GM12878 (cell line): ENCODE results near the gene MATN4.

Experiments used
- CTCF ChIP-seq, 3 experiments: IDR thresholded peaks in 2 of 3; conservative IDR thresholded peaks in 1 of 3; 2 replicates each; pipeline ENCODE4 v1.5.1; 2011; ENCODE audit warnings: low read depth in 3 of 3, low read length in 3 of 3, mild to moderate bottlenecking in 3 of 3, control low read depth in 2 of 3, moderate library complexity in 2 of 3, inconsistent platforms in 1 of 3, mixed read lengths in 1 of 3; ENCODE audit not compliant: control insufficient read depth in 2 of 3, insufficient read depth in 1 of 3; ENCODE audit errors: extremely low read depth in 1 of 3
- DPF2 ChIP-seq: fragments of 450-650 bp; IDR thresholded peaks from 2 replicates; pipeline ENCODE4 v1.6.1; 2017; ENCODE audit warnings: mild to moderate bottlenecking
- EP300 ChIP-seq, 2 experiments: fragments of 150-350 bp in 1 of 2; IDR thresholded peaks; 2 replicates each; pipeline ENCODE4 v1.6.1; 2011 to 2012; ENCODE audit warnings: low read depth in 2 of 2, low read length in 2 of 2, borderline replicate concordance in 1 of 2, improper control_type of control experiment in 1 of 2, inconsistent platforms in 1 of 2; ENCODE audit not compliant: control insufficient read depth in 1 of 2
- EZH2 ChIP-seq: IDR thresholded peaks from 2 replicates; pipeline ENCODE4 v1.6.1; 2012; ENCODE audit warnings: low read depth, mild to moderate bottlenecking, control low read depth, inconsistent platforms, low read length, borderline replicate concordance; ENCODE audit not compliant: control insufficient read depth
- KDM1A ChIP-seq: fragments of 200-600 bp; sonication (generic); IDR thresholded peaks from 2 replicates; pipeline ENCODE4 v1.6.1; 2016; ENCODE audit warnings: borderline replicate concordance
- MYC ChIP-seq: IDR thresholded peaks from 2 replicates; pipeline ENCODE4 v1.6.1; 2011; ENCODE audit warnings: mild to moderate bottlenecking, low read length, moderate library complexity, inconsistent platforms; ENCODE audit not compliant: insufficient read depth, insufficient replicate concordance, insufficient read length, severe bottlenecking
- POLR2A ChIP-seq: IDR thresholded peaks from 2 replicates; pipeline ENCODE4 v1.6.1; 2011; ENCODE audit warnings: low read depth, mild to moderate bottlenecking, low read length
- SP1 ChIP-seq: IDR thresholded peaks from one replicate; pipeline ENCODE4 v1.6.1; 2011; ENCODE audit warnings: low read depth, low read length
- SUPT20H ChIP-seq: IDR thresholded peaks from 2 replicates; pipeline ENCODE4 v1.6.1; 2011; ENCODE audit warnings: low read depth, mild to moderate bottlenecking, low read length, moderate library complexity, borderline replicate concordance; ENCODE audit not compliant: control insufficient read depth
- ZNF274 ChIP-seq: IDR thresholded peaks from one replicate; pipeline ENCODE4 v1.8.0; 2011; ENCODE audit not compliant: insufficient read length, insufficient read depth
- TF ChIP-seq, protein P1 (sequence below): fragments of 150-350 bp; IDR thresholded peaks from 2 replicates; pipeline ENCODE4 v1.6.1; 2014; ENCODE audit warnings: mild to moderate bottlenecking, low read depth, low read length
- TF ChIP-seq, protein P2 (sequence below): IDR thresholded peaks from 2 replicates; pipeline ENCODE4 v1.6.1; 2012; ENCODE audit warnings: mild to moderate bottlenecking, low read depth, low read length

GRCh38 chr20:45344168-45344860 lies 36.2 kb upstream of the MATN4 start:
- TF ChIP-seq POLR2A: no peak
- TF ChIP-seq KDM1A: no peak
- TF ChIP-seq EP300 (IDR thresholded peaks at IDR 0.05; ENCODE audit: borderline replicate concordance in 1 of 2, control insufficient read depth in 1 of 2, low read depth in 2 of 2, low read length in 2 of 2): no peak
- no peak for TF ChIP-seq SP1
- no peak for TF ChIP-seq CTCF (IDR thresholded peaks at IDR 0.05 in 2 of 3, conservative IDR thresholded peaks at IDR 0.05 in 1 of 3; ENCODE audit: control insufficient read depth in 2 of 3, extremely low read depth in 1 of 3, insufficient read depth in 1 of 3, low read depth in 3 of 3, low read length in 3 of 3)
- TF ChIP-seq, protein P1, sequence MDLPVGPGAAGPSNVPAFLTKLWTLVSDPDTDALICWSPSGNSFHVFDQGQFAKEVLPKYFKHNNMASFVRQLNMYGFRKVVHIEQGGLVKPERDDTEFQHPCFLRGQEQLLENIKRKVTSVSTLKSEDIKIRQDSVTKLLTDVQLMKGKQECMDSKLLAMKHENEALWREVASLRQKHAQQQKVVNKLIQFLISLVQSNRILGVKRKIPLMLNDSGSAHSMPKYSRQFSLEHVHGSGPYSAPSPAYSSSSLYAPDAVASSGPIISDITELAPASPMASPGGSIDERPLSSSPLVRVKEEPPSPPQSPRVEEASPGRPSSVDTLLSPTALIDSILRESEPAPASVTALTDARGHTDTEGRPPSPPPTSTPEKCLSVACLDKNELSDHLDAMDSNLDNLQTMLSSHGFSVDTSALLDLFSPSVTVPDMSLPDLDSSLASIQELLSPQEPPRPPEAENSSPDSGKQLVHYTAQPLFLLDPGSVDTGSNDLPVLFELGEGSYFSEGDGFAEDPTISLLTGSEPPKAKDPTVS: no peak
- TF ChIP-seq DPF2: no peak
- TF ChIP-seq EZH2: no peak
- TF ChIP-seq, protein P2, sequence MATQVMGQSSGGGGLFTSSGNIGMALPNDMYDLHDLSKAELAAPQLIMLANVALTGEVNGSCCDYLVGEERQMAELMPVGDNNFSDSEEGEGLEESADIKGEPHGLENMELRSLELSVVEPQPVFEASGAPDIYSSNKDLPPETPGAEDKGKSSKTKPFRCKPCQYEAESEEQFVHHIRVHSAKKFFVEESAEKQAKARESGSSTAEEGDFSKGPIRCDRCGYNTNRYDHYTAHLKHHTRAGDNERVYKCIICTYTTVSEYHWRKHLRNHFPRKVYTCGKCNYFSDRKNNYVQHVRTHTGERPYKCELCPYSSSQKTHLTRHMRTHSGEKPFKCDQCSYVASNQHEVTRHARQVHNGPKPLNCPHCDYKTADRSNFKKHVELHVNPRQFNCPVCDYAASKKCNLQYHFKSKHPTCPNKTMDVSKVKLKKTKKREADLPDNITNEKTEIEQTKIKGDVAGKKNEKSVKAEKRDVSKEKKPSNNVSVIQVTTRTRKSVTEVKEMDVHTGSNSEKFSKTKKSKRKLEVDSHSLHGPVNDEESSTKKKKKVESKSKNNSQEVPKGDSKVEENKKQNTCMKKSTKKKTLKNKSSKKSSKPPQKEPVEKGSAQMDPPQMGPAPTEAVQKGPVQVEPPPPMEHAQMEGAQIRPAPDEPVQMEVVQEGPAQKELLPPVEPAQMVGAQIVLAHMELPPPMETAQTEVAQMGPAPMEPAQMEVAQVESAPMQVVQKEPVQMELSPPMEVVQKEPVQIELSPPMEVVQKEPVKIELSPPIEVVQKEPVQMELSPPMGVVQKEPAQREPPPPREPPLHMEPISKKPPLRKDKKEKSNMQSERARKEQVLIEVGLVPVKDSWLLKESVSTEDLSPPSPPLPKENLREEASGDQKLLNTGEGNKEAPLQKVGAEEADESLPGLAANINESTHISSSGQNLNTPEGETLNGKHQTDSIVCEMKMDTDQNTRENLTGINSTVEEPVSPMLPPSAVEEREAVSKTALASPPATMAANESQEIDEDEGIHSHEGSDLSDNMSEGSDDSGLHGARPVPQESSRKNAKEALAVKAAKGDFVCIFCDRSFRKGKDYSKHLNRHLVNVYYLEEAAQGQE: no peak
- TF ChIP-seq MYC: no peak
- TF ChIP-seq SUPT20H: no peak
- TF ChIP-seq ZNF274: no peak
